ENCODE measurements around the gene MS4A10.

MS4A10 gene

DNA sequence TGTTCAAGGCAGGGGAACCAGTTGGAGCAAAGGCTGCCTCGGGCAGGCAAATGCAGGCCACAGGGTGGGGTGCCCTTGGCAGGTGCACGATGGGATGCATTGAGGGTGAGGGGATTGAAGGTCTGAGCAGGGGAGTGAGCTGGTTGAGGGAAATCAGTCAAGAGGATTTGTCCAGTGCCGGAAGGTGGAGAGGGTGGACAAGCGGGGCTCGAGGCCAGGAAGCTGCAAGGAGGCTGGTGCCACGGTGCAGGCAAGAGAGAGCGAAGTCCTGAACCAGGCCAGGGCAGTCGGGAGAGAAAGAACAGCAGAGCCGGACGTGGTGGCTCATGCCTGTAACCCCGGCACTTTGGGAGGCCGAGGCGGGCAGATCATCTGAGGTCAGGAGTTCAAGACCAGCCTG is 10.4 kb upstream of the MS4A10 start:
- H3K4me3 ChIP-seq (ENCODE audit: low read depth, low read length): no peak overlapping the region
- TF ChIP-seq, protein P1, sequence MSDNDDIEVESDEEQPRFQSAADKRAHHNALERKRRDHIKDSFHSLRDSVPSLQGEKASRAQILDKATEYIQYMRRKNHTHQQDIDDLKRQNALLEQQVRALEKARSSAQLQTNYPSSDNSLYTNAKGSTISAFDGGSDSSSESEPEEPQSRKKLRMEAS (IDR thresholded peaks at IDR 0.05; ENCODE audit: low read depth, low read length): no peak
- TF ChIP-seq, protein P2, sequence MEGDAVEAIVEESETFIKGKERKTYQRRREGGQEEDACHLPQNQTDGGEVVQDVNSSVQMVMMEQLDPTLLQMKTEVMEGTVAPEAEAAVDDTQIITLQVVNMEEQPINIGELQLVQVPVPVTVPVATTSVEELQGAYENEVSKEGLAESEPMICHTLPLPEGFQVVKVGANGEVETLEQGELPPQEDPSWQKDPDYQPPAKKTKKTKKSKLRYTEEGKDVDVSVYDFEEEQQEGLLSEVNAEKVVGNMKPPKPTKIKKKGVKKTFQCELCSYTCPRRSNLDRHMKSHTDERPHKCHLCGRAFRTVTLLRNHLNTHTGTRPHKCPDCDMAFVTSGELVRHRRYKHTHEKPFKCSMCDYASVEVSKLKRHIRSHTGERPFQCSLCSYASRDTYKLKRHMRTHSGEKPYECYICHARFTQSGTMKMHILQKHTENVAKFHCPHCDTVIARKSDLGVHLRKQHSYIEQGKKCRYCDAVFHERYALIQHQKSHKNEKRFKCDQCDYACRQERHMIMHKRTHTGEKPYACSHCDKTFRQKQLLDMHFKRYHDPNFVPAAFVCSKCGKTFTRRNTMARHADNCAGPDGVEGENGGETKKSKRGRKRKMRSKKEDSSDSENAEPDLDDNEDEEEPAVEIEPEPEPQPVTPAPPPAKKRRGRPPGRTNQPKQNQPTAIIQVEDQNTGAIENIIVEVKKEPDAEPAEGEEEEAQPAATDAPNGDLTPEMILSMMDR (IDR thresholded peaks at IDR 0.05; ENCODE audit: low read depth, low read length): no peak
- TF ChIP-seq POLR2A (IDR thresholded peaks at IDR 0.05; ENCODE audit: extremely low read depth, insufficient read length): no peak
- TF ChIP-seq MYC (IDR thresholded peaks at IDR 0.05; ENCODE audit: low read depth, low read length): no peak
- no peak for DNase-seq (ENCODE audit: low read depth)

- DNase-seq (ENCODE audit: low read depth): peak; percentile 94
- TF ChIP-seq, protein P2 (IDR thresholded peaks at IDR 0.05; ENCODE audit: low read depth, low read length): peak; percentile 90
- TF ChIP-seq POLR2A (IDR thresholded peaks at IDR 0.05; ENCODE audit: extremely low read depth, insufficient read length) (no peak), MYC (IDR thresholded peaks at IDR 0.05; ENCODE audit: low read depth, low read length) (peak; percentile 61)
- TF ChIP-seq, protein P1 (IDR thresholded peaks at IDR 0.05; ENCODE audit: low read depth, low read length): peak; percentile 76
- H3K4me3 ChIP-seq (ENCODE audit: low read depth, low read length): no peak overlapping the region
Measured at GRCh38 chr11:60775420-60775961, 9.6 kb upstream of the MS4A10 start.

DNA sequence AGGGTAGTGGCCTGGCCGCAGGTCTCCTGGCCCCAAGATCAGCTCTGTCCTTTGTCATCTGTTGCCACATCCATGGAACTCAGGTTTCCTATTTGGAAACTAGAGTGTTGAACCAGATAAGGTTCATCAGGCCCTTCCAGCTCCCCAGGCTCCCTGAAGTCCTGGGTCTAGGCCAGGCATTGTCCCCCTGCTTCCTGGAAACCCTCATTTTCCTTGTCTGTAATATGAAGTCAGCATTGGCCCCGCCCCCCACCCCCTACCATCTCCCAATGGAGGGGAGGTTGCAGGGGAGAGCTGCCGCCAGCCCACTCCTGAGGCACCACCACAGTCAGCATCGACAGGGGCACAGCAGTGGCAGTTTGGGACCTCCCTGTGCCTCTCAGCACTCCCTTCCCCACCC is 9.0 kb upstream of the MS4A10 start:
- H3K4me3 ChIP-seq (ENCODE audit: low read depth, low read length): no peak overlapping the region
- TF ChIP-seq POLR2A (IDR thresholded peaks at IDR 0.05; ENCODE audit: extremely low read depth, insufficient read length) (no peak), MYC (IDR thresholded peaks at IDR 0.05; ENCODE audit: low read depth, low read length) (no peak)
- TF ChIP-seq, protein P1 (IDR thresholded peaks at IDR 0.05; ENCODE audit: low read depth, low read length): no peak
- TF ChIP-seq, protein P2 (IDR thresholded peaks at IDR 0.05; ENCODE audit: low read depth, low read length): no peak
- no peak for DNase-seq (ENCODE audit: low read depth)

DNA sequence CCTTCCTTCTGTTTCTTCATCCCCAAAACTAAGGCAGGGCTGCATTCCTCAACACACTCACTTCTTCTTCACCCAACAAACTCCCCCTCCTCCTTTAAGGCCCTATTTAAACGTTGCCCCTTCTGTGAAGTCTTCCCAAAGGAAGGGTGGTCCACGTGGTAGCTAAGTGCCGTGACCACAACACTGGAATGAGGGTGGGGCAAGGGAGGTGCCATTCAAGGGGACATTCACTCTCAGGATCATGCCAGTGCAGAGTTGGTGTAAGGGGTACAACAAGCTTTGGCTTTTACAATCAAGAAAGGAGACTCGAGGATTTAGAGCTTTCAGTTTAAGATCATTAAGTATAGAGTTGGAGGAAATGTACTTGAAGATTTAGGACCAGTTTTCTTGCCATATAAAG is 8.0 kb upstream of the MS4A10 start:
- H3K4me3 ChIP-seq (ENCODE audit: low read depth, low read length): no peak overlapping the region
- TF ChIP-seq, protein P1 (IDR thresholded peaks at IDR 0.05; ENCODE audit: low read depth, low read length): no peak
- TF ChIP-seq POLR2A (IDR thresholded peaks at IDR 0.05; ENCODE audit: extremely low read depth, insufficient read length) (no peak), MYC (IDR thresholded peaks at IDR 0.05; ENCODE audit: low read depth, low read length) (no peak)
- TF ChIP-seq, protein P2 (IDR thresholded peaks at IDR 0.05; ENCODE audit: low read depth, low read length): no peak
- no peak for DNase-seq (ENCODE audit: low read depth)

DNA sequence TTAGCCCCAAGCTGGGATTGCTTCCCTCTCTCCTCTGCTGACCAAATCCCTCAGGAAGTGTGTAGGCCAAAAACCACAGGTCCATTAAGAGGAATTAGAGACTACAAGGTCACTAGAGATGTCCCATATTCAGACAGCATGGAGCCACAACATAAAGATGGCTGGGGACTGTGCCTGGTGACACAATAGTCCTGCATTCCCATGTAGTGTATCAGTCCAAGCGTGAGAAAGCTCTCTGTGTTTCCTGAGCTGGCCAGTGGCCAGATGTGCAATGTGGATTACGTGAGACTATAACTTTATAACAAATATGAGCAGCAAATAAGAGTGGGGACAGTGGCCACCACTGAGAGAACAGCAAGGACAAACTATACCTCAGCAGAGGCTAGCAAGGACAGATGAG is 7.6 kb upstream of the MS4A10 start:
- TF ChIP-seq, protein P2 (IDR thresholded peaks at IDR 0.05; ENCODE audit: low read depth, low read length): no peak
- TF ChIP-seq, protein P1 (IDR thresholded peaks at IDR 0.05; ENCODE audit: low read depth, low read length): no peak
- TF ChIP-seq POLR2A (IDR thresholded peaks at IDR 0.05; ENCODE audit: extremely low read depth, insufficient read length): no peak
- TF ChIP-seq MYC (IDR thresholded peaks at IDR 0.05; ENCODE audit: low read depth, low read length): no peak
- DNase-seq (ENCODE audit: low read depth): no peak
- no peak overlapping the region for H3K4me3 ChIP-seq (ENCODE audit: low read depth, low read length)
